Loucy (cell line): ENCODE results near the gene SYT7.

ENCODE experiments used
- H2AFZ ChIP-seq: fragments of 200-600 bp; sonication (generic); 2 replicates; pipeline ENCODE4 v1.6.0; 2016; ENCODE audit warnings: antibody characterized with exemption, mild to moderate bottlenecking, low read length, moderate library complexity
- H3F3A ChIP-seq: fragments of 200-600 bp; 2 replicates; pipeline ENCODE4 v1.6.0; 2016; ENCODE audit warnings: antibody characterized with exemption, low read depth, mild to moderate bottlenecking
- H3K27me3 ChIP-seq: fragments of 200-600 bp; sonication (generic); 2 replicates; pipeline ENCODE4 v1.6.1; 2014; ENCODE audit warnings: low read length, mild to moderate bottlenecking; ENCODE audit not compliant: insufficient read depth, poor library complexity, severe bottlenecking
- H3K36me3 ChIP-seq: fragments of 200-600 bp; sonication (generic); 2 replicates; pipeline ENCODE4 v1.6.1; 2016; ENCODE audit warnings: low read length; ENCODE audit not compliant: insufficient read depth
- H3K4me1 ChIP-seq: fragments of 200-600 bp; sonication (generic); 2 replicates; pipeline ENCODE4 v1.5.1; 2014; ENCODE audit warnings: low read length, mild to moderate bottlenecking; ENCODE audit not compliant: insufficient read depth, poor library complexity, severe bottlenecking
- H3K4me2 ChIP-seq: fragments of 200-600 bp; sonication (generic); 2 replicates; pipeline ENCODE4 v1.6.0; 2014; ENCODE audit warnings: antibody characterized with exemption, low read length, low read depth, mild to moderate bottlenecking; ENCODE audit not compliant: poor library complexity, severe bottlenecking
- H3K4me3 ChIP-seq: fragments of 200-600 bp; sonication (generic); 2 replicates; pipeline ENCODE4 v1.5.1; 2014; ENCODE audit warnings: low read length, mild to moderate bottlenecking, mixed read lengths; ENCODE audit not compliant: poor library complexity, severe bottlenecking
- H3K79me2 ChIP-seq: fragments of 200-600 bp; sonication (generic); 2 replicates; pipeline ENCODE4 v1.6.1; 2014; ENCODE audit warnings: low read length; ENCODE audit not compliant: insufficient read depth
- H3K9ac ChIP-seq: fragments of 200-600 bp; sonication (generic); 2 replicates; pipeline ENCODE4 v1.6.0; 2014; ENCODE audit warnings: mild to moderate bottlenecking, low read depth, low read length, moderate library complexity; ENCODE audit not compliant: poor library complexity, severe bottlenecking
- H3K9me2 ChIP-seq: fragments of 200-600 bp; sonication (generic); replicated peaks from 2 replicates; pipeline ENCODE4 v1.6.1; 2016; ENCODE audit warnings: low read depth, low read length, mixed read lengths
- H3K9me3 ChIP-seq: fragments of 200-600 bp; sonication (generic); 2 replicates; pipeline ENCODE4 v1.6.1; 2014; ENCODE audit warnings: mild to moderate bottlenecking, antibody characterized with exemption, low read length, low read depth; ENCODE audit not compliant: insufficient read depth
- H4K20me1 ChIP-seq: fragments of 200-600 bp; sonication (generic); 2 replicates; pipeline ENCODE4 v1.6.0; 2014; ENCODE audit warnings: antibody characterized with exemption, low read length, mild to moderate bottlenecking; ENCODE audit not compliant: insufficient read depth, poor library complexity, severe bottlenecking
- CTCF ChIP-seq: fragments of 200-600 bp; sonication (generic); conservative IDR thresholded peaks from 2 replicates; pipeline ENCODE4 v1.5.1; 2014; ENCODE audit warnings: mild to moderate bottlenecking, antibody characterized with exemption, low read length
- EZH2phosphoT487 ChIP-seq: fragments of 200-600 bp; IDR thresholded peaks from 2 replicates; pipeline ENCODE4 v1.6.1; 2018; ENCODE audit warnings: antibody characterized with exemption, mild to moderate bottlenecking, moderate library complexity, borderline replicate concordance

The SYT7 gene

GRCh38 chr11:61487342-61488025 is 93.4 kb downstream of the SYT7 start:
- H3K36me3 ChIP-seq = no peaks in the 10 kb centered on the region
- H3K4me3 ChIP-seq = no peak overlapping the region
- H3K9me2 ChIP-seq = no peaks in the 10 kb centered on the region
- TF ChIP-seq CTCF = no peak
- no peak for TF ChIP-seq EZH2phosphoT487
- no peak overlapping the region for H3K9ac ChIP-seq
- H3K4me1 ChIP-seq = no peaks in the 10 kb centered on the region
- no peaks in the 10 kb centered on the region for H3K9me3 ChIP-seq
- H3K4me2 ChIP-seq = no peak overlapping the region
- H2AFZ ChIP-seq = no peak overlapping the region
- H3K79me2 ChIP-seq = no peaks in the 10 kb centered on the region
- H4K20me1 ChIP-seq = no peaks in the 10 kb centered on the region
- no peaks in the 10 kb centered on the region for H3K27me3 ChIP-seq
- H3F3A ChIP-seq = no peaks in the 10 kb centered on the region

- Histone ChIP-seq H3K4me1 (no peaks in the 10 kb centered on the region), H4K20me1 (no peaks in the 10 kb centered on the region), H3K36me3 (no peaks in the 10 kb centered on the region), H2AFZ (no peak overlapping the region), H3K9me3 (no peaks in the 10 kb centered on the region), H3K4me3 (no peak overlapping the region), H3F3A (no peaks in the 10 kb centered on the region), H3K9ac (no peak overlapping the region), H3K79me2 (no peaks in the 10 kb centered on the region), H3K27me3 (no peaks in the 10 kb centered on the region), H3K9me2 (no peaks in the 10 kb centered on the region), H3K4me2 (no peak overlapping the region)
- TF ChIP-seq CTCF (no peak), EZH2phosphoT487 (no peak)
Observed at GRCh38 chr11:61486779-61487178, 94.1 kb downstream of the SYT7 start.

- TF ChIP-seq CTCF (no peak), EZH2phosphoT487 (no peak)
- Histone ChIP-seq H3K79me2 (no peaks in the 10 kb centered on the region), H4K20me1 (no peaks in the 10 kb centered on the region), H3K4me2 (no peak overlapping the region), H3K9ac (no peak overlapping the region), H3K27me3 (no peaks in the 10 kb centered on the region), H2AFZ (no peak overlapping the region), H3K9me2 (no peaks in the 10 kb centered on the region), H3K9me3 (no peaks in the 10 kb centered on the region), H3K36me3 (no peaks in the 10 kb centered on the region), H3F3A (no peaks in the 10 kb centered on the region), H3K4me3 (no peak overlapping the region), H3K4me1 (no peaks in the 10 kb centered on the region)
Observed at GRCh38 chr11:61486011-61486620, 94.8 kb downstream of the SYT7 start.
